ENCODE data around the gene ADAMTS18. TPM values are rescaled to one million over a fixed set of nuclear protein-coding genes. Genes with fewer than 3 reads are reported as not detected.

Gene ADAMTS18
- total RNA-seq, 1 experiment from 2014 or later = not detected

GRCh38 chr16:77430360-77430759 lies 4.5 kb downstream of the ADAMTS18 start:
- ChIA-PET POLR2A (ENCODE audit: unreplicated experiment) (no interaction called here), CTCF (no interaction called here)
- no peak for TF ChIP-seq EZH2 (IDR thresholded peaks at IDR 0.05; ENCODE audit: low read depth)
- TF ChIP-seq CTCF (conservative IDR thresholded peaks at IDR 0.05) = no peak
- no peaks in the 10 kb centered on the region for H3K36me3 ChIP-seq (ENCODE audit: low read depth)
- H3K9me3 ChIP-seq (ENCODE audit: insufficient read depth, low read depth) = no peaks in the 10 kb centered on the region
- no peak overlapping the region for H3K4me3 ChIP-seq
- no peaks in the 10 kb centered on the region for H3K4me1 ChIP-seq (replicated peaks; ENCODE audit: insufficient read depth)
- no peaks in the 10 kb centered on the region for H4K20me1 ChIP-seq (ENCODE audit: insufficient read depth)
- peaks cover 80% of the 10 kb centered on the region for H3K27me3 ChIP-seq (ENCODE audit: insufficient read depth, low read depth)
- H3K79me2 ChIP-seq (ENCODE audit: low read depth) = no peaks in the 10 kb centered on the region
- no peak for DNase-seq
- H2AFZ ChIP-seq = no peak overlapping the region
- no peak overlapping the region for H3K27ac ChIP-seq
- no peaks in the 10 kb centered on the region; the same call in 1 of the 2 replicates for H3K9me2 ChIP-seq (ENCODE audit: insufficient read depth)
- H3K4me2 ChIP-seq = no peak overlapping the region
- intact Hi-C loops (cut with micrococcal nuclease; ENCODE audit: unreplicated experiment) = no loop called here
- H3F3A ChIP-seq (ENCODE audit: insufficient read depth, low read depth) = no peaks in the 10 kb centered on the region
- BruUV-seq (replicated peaks) = no TSS peak

- BruUV-seq (replicated peaks) = no TSS peak
- TF ChIP-seq EZH2 (IDR thresholded peaks at IDR 0.05; ENCODE audit: low read depth) = no peak
- no peak for TF ChIP-seq CTCF (conservative IDR thresholded peaks at IDR 0.05)
- Histone ChIP-seq H3F3A (ENCODE audit: insufficient read depth, low read depth) (no peaks in the 10 kb centered on the region), H3K36me3 (ENCODE audit: low read depth) (no peaks in the 10 kb centered on the region), H3K27ac (no peak overlapping the region), H4K20me1 (ENCODE audit: insufficient read depth) (no peaks in the 10 kb centered on the region), H3K4me3 (no peak overlapping the region), H3K9me2 (ENCODE audit: insufficient read depth) (no peaks in the 10 kb centered on the region; the same call in 1 of the 2 replicates), H2AFZ (no peak overlapping the region; the same call in 1 of the 2 replicates), H3K4me1 (replicated peaks; ENCODE audit: insufficient read depth) (no peaks in the 10 kb centered on the region), H3K9me3 (ENCODE audit: insufficient read depth, low read depth) (no peaks in the 10 kb centered on the region), H3K4me2 (no peak overlapping the region), H3K79me2 (ENCODE audit: low read depth) (no peaks in the 10 kb centered on the region), H3K27me3 (ENCODE audit: insufficient read depth, low read depth) (peaks cover 67% of the 10 kb centered on the region)
- CTCF ChIA-PET = no interaction called here
- intact Hi-C loops (cut with micrococcal nuclease; ENCODE audit: unreplicated experiment) = no loop called here
- POLR2A ChIA-PET (ENCODE audit: unreplicated experiment) = no interaction called here
- no peak for DNase-seq
These were observed 9.8 kb downstream of the ADAMTS18 start for GRCh38 chr16:77424871-77425604.

GRCh38 chr16:77422196-77422784 lies 12.5 kb downstream of the ADAMTS18 start:
- H3F3A ChIP-seq (ENCODE audit: insufficient read depth, low read depth) = no peaks in the 10 kb centered on the region
- DNase-seq = no peak
- H3K4me1 ChIP-seq (replicated peaks; ENCODE audit: insufficient read depth) = no peaks in the 10 kb centered on the region
- H3K27me3 ChIP-seq (ENCODE audit: insufficient read depth, low read depth) = peaks cover 45% of the 10 kb centered on the region
- ChIA-PET CTCF (no interaction called here), POLR2A (ENCODE audit: unreplicated experiment) (no interaction called here)
- BruUV-seq (replicated peaks) = no TSS peak
- no peaks in the 10 kb centered on the region for H4K20me1 ChIP-seq (ENCODE audit: insufficient read depth)
- H3K9me2 ChIP-seq (ENCODE audit: insufficient read depth) = no peaks in the 10 kb centered on the region
- no peak overlapping the region for H3K4me2 ChIP-seq
- no peak overlapping the region for H3K4me3 ChIP-seq
- H2AFZ ChIP-seq = no peak overlapping the region
- H3K36me3 ChIP-seq (ENCODE audit: low read depth) = no peaks in the 10 kb centered on the region
- intact Hi-C loops (cut with micrococcal nuclease; ENCODE audit: unreplicated experiment) = no loop called here
- no peak for TF ChIP-seq EZH2 (IDR thresholded peaks at IDR 0.05; ENCODE audit: low read depth)
- TF ChIP-seq CTCF (conservative IDR thresholded peaks at IDR 0.05) = no peak
- no peaks in the 10 kb centered on the region for H3K9me3 ChIP-seq (ENCODE audit: insufficient read depth, low read depth)
- H3K79me2 ChIP-seq (ENCODE audit: low read depth) = no peaks in the 10 kb centered on the region
- no peak overlapping the region for H3K27ac ChIP-seq
